HEK293 (cell line): ENCODE results near the gene ITPKC.

Source experiments
- GLIS2 ChIP-seq: fragments of 450-650 bp; formaldehyde crosslinking; IDR thresholded peaks from 2 replicates; pipeline ENCODE4 v1.5.1; 2016; ENCODE audit warnings: missing biosample characterization, missing genetic modification characterization
- PRDM1 ChIP-seq: fragments of 450-650 bp; formaldehyde crosslinking; IDR thresholded peaks from 2 replicates; pipeline ENCODE4; 2016; ENCODE audit warnings: missing biosample characterization, missing genetic modification characterization
- RBAK ChIP-seq: fragments of 450-650 bp; formaldehyde crosslinking; IDR thresholded peaks from 2 replicates; pipeline ENCODE4 v1.5.1; 2016; ENCODE audit warnings: missing biosample characterization, missing genetic modification characterization
- SCRT1 ChIP-seq: fragments of 450-650 bp; formaldehyde crosslinking; IDR thresholded peaks from 2 replicates; pipeline ENCODE4 v1.5.1; 2016; ENCODE audit warnings: missing biosample characterization, missing genetic modification characterization, borderline replicate concordance
- SCRT2 ChIP-seq: fragments of 450-650 bp; formaldehyde crosslinking; IDR thresholded peaks from 2 replicates; pipeline ENCODE4 v1.5.1; 2016; ENCODE audit warnings: missing biosample characterization, missing genetic modification characterization
- TCF7L2 ChIP-seq: IDR thresholded peaks from 2 replicates; pipeline ENCODE4 v1.6.1; 2011; ENCODE audit warnings: low read depth, mild to moderate bottlenecking, inconsistent platforms, low read length, moderate library complexity, borderline replicate concordance
- ZBTB20 ChIP-seq: fragments of 450-650 bp; formaldehyde crosslinking; IDR thresholded peaks from 2 replicates; pipeline ENCODE4 v1.5.1; 2016; ENCODE audit warnings: missing biosample characterization, missing genetic modification characterization
- ZNF112 ChIP-seq: fragments of 450-650 bp; formaldehyde crosslinking; IDR thresholded peaks from 2 replicates; pipeline ENCODE4 v1.5.0; 2017; ENCODE audit warnings: missing biosample characterization, missing genetic modification characterization
- ZNF114 ChIP-seq: fragments of 450-650 bp; formaldehyde crosslinking; IDR thresholded peaks from 2 replicates; pipeline ENCODE4 v1.5.0; 2017; ENCODE audit warnings: missing biosample characterization, missing genetic modification characterization
- ZNF133 ChIP-seq: fragments of 450-650 bp; formaldehyde crosslinking; IDR thresholded peaks from 2 replicates; pipeline ENCODE4 v1.5.1; 2016; ENCODE audit warnings: missing biosample characterization, missing genetic modification characterization
- ZNF274 ChIP-seq, 2 experiments: fragments of 200-500 bp in 1 of 2; fragments of 450-650 bp in 1 of 2; sonication (Bioruptor generic) in 1 of 2; formaldehyde crosslinking in 1 of 2; IDR thresholded peaks; 2 replicates each; pipeline versions ENCODE4 v1.5.1 to v1.6.1; 2014 to 2016; ENCODE audit warnings: borderline replicate concordance in 1 of 2, inconsistent platforms in 1 of 2, low read length in 1 of 2, missing biosample characterization in 1 of 2, missing genetic modification characterization in 1 of 2
- ZNF311 ChIP-seq: fragments of 450-650 bp; formaldehyde crosslinking; IDR thresholded peaks from 2 replicates; pipeline ENCODE4 v1.5.1; 2017; ENCODE audit warnings: missing biosample characterization, missing genetic modification characterization, borderline replicate concordance
- ZNF341 ChIP-seq: fragments of 450-650 bp; formaldehyde crosslinking; IDR thresholded peaks from 2 replicates; pipeline ENCODE4; 2016; ENCODE audit warnings: low read depth, missing biosample characterization, missing genetic modification characterization
- ZNF404 ChIP-seq: fragments of 450-650 bp; formaldehyde crosslinking; IDR thresholded peaks from 2 replicates; pipeline ENCODE4 v1.5.1; 2017; ENCODE audit warnings: missing biosample characterization, missing genetic modification characterization
- ZNF423 ChIP-seq: fragments of 450-650 bp; formaldehyde crosslinking; IDR thresholded peaks from 2 replicates; pipeline ENCODE4 v1.5.1; 2016; ENCODE audit warnings: missing biosample characterization, missing genetic modification characterization
- ZNF433 ChIP-seq: fragments of 450-650 bp; formaldehyde crosslinking; IDR thresholded peaks from 2 replicates; pipeline ENCODE4 v1.5.1; 2016; ENCODE audit warnings: missing biosample characterization, missing genetic modification characterization, low read depth
- ZNF529 ChIP-seq: fragments of 450-650 bp; formaldehyde crosslinking; IDR thresholded peaks from 2 replicates; pipeline ENCODE4 v1.5.1; 2017; ENCODE audit warnings: missing genetic modification characterization, missing biosample characterization; ENCODE audit not compliant: insufficient replicate concordance
- ZNF544 ChIP-seq: fragments of 450-650 bp; formaldehyde crosslinking; IDR thresholded peaks from 2 replicates; pipeline ENCODE4 v1.5.0; 2017; ENCODE audit warnings: missing biosample characterization, missing genetic modification characterization
- ZNF610 ChIP-seq: fragments of 450-650 bp; formaldehyde crosslinking; IDR thresholded peaks from 2 replicates; pipeline ENCODE4 v1.5.1; 2016; ENCODE audit warnings: missing biosample characterization, missing genetic modification characterization, borderline replicate concordance
- ZNF624 ChIP-seq: fragments of 450-650 bp; formaldehyde crosslinking; IDR thresholded peaks from 2 replicates; pipeline ENCODE4 v1.5.1; 2017; ENCODE audit warnings: missing biosample characterization, missing genetic modification characterization
- ZNF664 ChIP-seq: fragments of 450-650 bp; formaldehyde crosslinking; IDR thresholded peaks from 2 replicates; pipeline ENCODE4 v1.5.1; 2016; ENCODE audit warnings: missing biosample characterization, missing genetic modification characterization
- ZNF707 ChIP-seq: fragments of 450-650 bp; formaldehyde crosslinking; IDR thresholded peaks from 2 replicates; pipeline ENCODE4 v1.5.1; 2016; ENCODE audit warnings: missing biosample characterization, missing genetic modification characterization
- ZNF76 ChIP-seq: fragments of 450-650 bp; formaldehyde crosslinking; IDR thresholded peaks from 2 replicates; pipeline ENCODE4; 2016; ENCODE audit warnings: low read depth, missing biosample characterization, missing genetic modification characterization, borderline replicate concordance
- ZNF785 ChIP-seq: fragments of 450-650 bp; formaldehyde crosslinking; IDR thresholded peaks from 2 replicates; pipeline ENCODE4 v1.5.1; 2016; ENCODE audit warnings: missing biosample characterization, missing genetic modification characterization
- ZNF830 ChIP-seq: fragments of 450-650 bp; IDR thresholded peaks from 2 replicates; pipeline ENCODE4 v1.5.0; 2018; ENCODE audit warnings: missing biosample characterization, missing genetic modification characterization, low read depth, mild to moderate bottlenecking, moderate library complexity
- ZNF837 ChIP-seq: fragments of 450-650 bp; formaldehyde crosslinking; IDR thresholded peaks from 2 replicates; pipeline ENCODE4 v1.5.1; 2016; ENCODE audit warnings: missing biosample characterization, missing genetic modification characterization
- ZSCAN23 ChIP-seq: fragments of 450-650 bp; formaldehyde crosslinking; IDR thresholded peaks from 2 replicates; pipeline ENCODE4 v1.5.1; 2016; ENCODE audit warnings: missing biosample characterization, missing genetic modification characterization
- TF ChIP-seq, protein P1 (sequence below): fragments of 450-650 bp; formaldehyde crosslinking; IDR thresholded peaks from 2 replicates; pipeline ENCODE4 v1.5.1; 2016; ENCODE audit warnings: missing biosample characterization, missing genetic modification characterization
- TF ChIP-seq, protein P2 (sequence below): fragments of 450-650 bp; formaldehyde crosslinking; IDR thresholded peaks from 2 replicates; pipeline ENCODE4 v1.5.1; 2016; ENCODE audit warnings: missing biosample characterization, missing genetic modification characterization
- TF ChIP-seq, protein P3 (sequence below): fragments of 450-650 bp; formaldehyde crosslinking; IDR thresholded peaks from 2 replicates; pipeline ENCODE4 v1.5.1; 2016; ENCODE audit warnings: missing biosample characterization, missing genetic modification characterization
- TF ChIP-seq, protein P4 (sequence below): fragments of 450-650 bp; formaldehyde crosslinking; IDR thresholded peaks from 2 replicates; pipeline ENCODE4 v1.5.1; 2016; ENCODE audit warnings: missing biosample characterization, missing genetic modification characterization
- TF ChIP-seq, protein P5 (sequence below): sonication (generic); formaldehyde crosslinking; IDR thresholded peaks from 2 replicates; pipeline ENCODE4 v1.8.1; 2022; ENCODE audit warnings: mild to moderate bottlenecking, moderate library complexity, missing genetic modification reagents

Gene ITPKC

DNA sequence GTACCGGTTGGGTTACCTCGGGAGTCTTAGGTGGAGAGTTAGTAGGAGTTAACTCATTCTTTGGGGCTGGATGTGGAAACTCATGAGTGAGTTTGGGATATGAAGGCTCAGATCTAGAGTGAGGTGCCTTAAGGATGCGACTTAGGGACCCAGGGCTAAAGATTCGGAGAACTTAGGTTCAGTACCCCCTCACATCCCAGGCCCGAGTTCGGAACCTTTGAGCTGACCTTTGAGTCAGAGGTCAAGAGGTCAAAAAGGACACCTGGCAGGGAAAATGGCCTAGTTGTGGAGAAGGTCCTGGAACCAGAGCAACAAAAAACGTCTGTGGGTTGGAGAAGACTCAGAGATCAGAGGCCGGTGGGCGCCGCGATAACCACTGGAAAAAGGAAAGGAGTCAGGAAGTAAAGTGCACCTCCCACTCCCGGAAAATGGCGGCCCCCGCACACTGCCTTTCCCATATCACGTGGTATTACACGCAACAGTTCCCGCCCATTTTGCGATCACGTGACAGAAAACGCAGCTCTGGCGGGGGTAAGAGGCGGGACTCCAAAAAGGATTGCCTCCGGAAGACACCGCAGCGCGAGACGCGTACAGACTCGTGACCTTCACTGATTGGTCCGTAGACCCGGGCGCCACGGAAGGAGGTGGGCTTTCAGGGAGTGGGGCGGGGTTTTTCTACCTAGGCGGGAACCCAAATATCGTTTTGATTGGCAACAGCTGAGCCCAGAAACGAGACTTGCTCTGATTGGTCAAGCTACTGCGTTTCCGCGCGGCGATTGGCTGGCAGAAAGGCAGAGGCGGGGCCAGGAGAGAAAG, 33.4 kb downstream of the ITPKC start, which contains the start of gene ACTMAP (continued):
- peak; percentile 92 for TF ChIP-seq ZSCAN23 (tag by site-specific recombination)
- TF ChIP-seq SCRT2 (tag by site-specific recombination): peak; percentile 99
- TF ChIP-seq ZNF341 (tag by site-specific recombination): peak; percentile 34
- TF ChIP-seq, protein P1, sequence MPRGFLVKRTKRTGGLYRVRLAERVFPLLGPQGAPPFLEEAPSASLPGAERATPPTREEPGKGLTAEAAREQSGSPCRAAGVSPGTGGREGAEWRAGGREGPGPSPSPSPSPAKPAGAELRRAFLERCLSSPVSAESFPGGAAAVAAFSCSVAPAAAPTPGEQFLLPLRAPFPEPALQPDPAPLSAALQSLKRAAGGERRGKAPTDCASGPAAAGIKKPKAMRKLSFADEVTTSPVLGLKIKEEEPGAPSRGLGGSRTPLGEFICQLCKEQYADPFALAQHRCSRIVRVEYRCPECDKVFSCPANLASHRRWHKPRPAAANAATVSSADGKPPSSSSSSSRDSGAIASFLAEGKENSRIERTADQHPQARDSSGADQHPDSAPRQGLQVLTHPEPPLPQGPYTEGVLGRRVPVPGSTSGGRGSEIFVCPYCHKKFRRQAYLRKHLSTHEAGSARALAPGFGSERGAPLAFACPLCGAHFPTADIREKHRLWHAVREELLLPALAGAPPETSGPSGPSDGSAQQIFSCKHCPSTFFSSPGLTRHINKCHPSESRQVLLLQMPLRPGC (tag by site-specific recombination): peak; percentile 91
- TF ChIP-seq ZBTB20 (tag by site-specific recombination): peak; percentile 31; the same call in 1 of the 2 replicates
- no peak for TF ChIP-seq ZNF785 (tag by site-specific recombination)
- no peak for TF ChIP-seq ZNF707 (tag by site-specific recombination)
- TF ChIP-seq ZNF610 (tag by site-specific recombination): peak; percentile 91
- no peak for TF ChIP-seq TCF7L2
- TF ChIP-seq PRDM1 (tag by site-specific recombination): peak; percentile 83
- TF ChIP-seq, protein P2, sequence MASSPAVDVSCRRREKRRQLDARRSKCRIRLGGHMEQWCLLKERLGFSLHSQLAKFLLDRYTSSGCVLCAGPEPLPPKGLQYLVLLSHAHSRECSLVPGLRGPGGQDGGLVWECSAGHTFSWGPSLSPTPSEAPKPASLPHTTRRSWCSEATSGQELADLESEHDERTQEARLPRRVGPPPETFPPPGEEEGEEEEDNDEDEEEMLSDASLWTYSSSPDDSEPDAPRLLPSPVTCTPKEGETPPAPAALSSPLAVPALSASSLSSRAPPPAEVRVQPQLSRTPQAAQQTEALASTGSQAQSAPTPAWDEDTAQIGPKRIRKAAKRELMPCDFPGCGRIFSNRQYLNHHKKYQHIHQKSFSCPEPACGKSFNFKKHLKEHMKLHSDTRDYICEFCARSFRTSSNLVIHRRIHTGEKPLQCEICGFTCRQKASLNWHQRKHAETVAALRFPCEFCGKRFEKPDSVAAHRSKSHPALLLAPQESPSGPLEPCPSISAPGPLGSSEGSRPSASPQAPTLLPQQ (tag by site-specific recombination): peak; percentile 77
- TF ChIP-seq ZNF664 (tag by site-specific recombination): peak; percentile 49; the same call in 1 of the 2 replicates
- peak; percentile 74 for TF ChIP-seq RBAK (tag by site-specific recombination)
- TF ChIP-seq ZNF404 (tag by site-specific recombination): peak; percentile 83; the same call in 1 of the 2 replicates
- no peak for TF ChIP-seq ZNF837 (tag by site-specific recombination)
- peak; percentile 97 for TF ChIP-seq SCRT1
- TF ChIP-seq ZNF274 (IDR thresholded peaks at IDR 0.05; ENCODE audit: low read length): no peak
- no peak for TF ChIP-seq ZNF274 (tag by site-specific recombination; IDR thresholded peaks at IDR 0.05; ENCODE audit: borderline replicate concordance)
- TF ChIP-seq ZNF423 (tag by site-specific recombination): no peak
- no peak for TF ChIP-seq ZNF529 (tag by site-specific recombination)
- TF ChIP-seq, protein P3, sequence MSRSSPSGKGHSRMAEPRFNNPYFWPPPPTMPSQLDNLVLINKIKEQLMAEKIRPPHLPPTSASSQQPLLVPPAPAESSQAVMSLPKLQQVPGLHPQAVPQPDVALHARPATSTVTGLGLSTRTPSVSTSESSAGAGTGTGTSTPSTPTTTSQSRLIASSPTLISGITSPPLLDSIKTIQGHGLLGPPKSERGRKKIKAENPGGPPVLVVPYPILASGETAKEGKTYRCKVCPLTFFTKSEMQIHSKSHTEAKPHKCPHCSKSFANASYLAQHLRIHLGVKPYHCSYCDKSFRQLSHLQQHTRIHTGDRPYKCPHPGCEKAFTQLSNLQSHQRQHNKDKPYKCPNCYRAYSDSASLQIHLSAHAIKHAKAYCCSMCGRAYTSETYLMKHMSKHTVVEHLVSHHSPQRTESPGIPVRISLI: no peak
- no peak for TF ChIP-seq ZNF830 (tag by site-specific recombination)
- TF ChIP-seq ZNF433 (tag by site-specific recombination): no peak
- no peak for TF ChIP-seq ZNF133 (tag by site-specific recombination)
- TF ChIP-seq ZNF624 (tag by site-specific recombination): no peak
- TF ChIP-seq, protein P4, sequence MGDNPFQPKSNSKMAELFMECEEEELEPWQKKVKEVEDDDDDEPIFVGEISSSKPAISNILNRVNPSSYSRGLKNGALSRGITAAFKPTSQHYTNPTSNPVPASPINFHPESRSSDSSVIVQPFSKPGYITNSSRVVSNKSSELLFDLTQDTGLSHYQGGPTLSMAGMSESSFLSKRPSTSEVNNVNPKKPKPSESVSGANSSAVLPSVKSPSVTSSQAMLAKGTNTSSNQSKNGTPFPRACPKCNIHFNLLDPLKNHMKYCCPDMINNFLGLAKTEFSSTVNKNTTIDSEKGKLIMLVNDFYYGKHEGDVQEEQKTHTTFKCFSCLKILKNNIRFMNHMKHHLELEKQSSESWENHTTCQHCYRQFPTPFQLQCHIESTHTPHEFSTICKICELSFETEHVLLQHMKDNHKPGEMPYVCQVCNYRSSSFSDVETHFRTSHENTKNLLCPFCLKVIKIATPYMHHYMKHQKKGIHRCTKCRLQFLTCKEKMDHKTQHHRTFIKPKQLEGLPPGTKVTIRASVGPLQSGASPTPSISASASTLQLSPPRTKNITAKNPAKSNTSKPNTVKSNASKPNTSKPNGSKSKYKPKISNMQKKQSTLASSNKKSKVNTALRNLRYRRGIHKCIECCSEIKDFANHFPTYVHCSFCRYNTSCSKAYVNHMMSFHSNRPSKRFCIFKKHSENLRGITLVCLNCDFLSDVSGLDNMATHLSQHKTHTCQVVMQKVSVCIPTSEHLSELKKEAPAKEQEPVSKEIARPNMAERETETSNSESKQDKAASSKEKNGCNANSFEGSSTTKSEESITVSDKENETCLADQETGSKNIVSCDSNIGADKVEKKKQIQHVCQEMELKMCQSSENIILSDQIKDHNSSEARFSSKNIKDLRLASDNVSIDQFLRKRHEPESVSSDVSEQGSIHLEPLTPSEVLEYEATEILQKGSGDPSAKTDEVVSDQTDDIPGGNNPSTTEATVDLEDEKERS (tag by site-specific recombination): peak; percentile 89; the same call in 1 of the 2 replicates
- peak; percentile 80 for TF ChIP-seq GLIS2 (tag by site-specific recombination)
- no peak for TF ChIP-seq ZNF311 (tag by site-specific recombination)
- TF ChIP-seq ZNF544 (tag by site-specific recombination): no peak
- no peak for TF ChIP-seq ZNF114 (tag by site-specific recombination)
- TF ChIP-seq ZNF76: peak; percentile 74; the same call in 1 of the 2 replicates
- no peak for TF ChIP-seq ZNF112
- TF ChIP-seq, protein P5, sequence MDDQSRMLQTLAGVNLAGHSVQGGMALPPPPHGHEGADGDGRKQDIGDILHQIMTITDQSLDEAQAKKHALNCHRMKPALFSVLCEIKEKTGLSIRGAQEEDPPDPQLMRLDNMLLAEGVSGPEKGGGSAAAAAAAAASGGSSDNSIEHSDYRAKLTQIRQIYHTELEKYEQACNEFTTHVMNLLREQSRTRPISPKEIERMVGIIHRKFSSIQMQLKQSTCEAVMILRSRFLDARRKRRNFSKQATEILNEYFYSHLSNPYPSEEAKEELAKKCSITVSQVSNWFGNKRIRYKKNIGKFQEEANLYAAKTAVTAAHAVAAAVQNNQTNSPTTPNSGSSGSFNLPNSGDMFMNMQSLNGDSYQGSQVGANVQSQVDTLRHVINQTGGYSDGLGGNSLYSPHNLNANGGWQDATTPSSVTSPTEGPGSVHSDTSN (CRISPR knock-in tag): no peak
